NB4 (cell line): ENCODE data around the gene EGLN2.

Experiments
- TF ChIP-seq, protein P1 (sequence below): IDR thresholded peaks from one replicate; pipeline ENCODE4 v1.5.1; 2012; ENCODE audit warnings: low read depth, low read length
- TF ChIP-seq, protein P2 (sequence below): IDR thresholded peaks from 2 replicates; pipeline ENCODE4 v1.6.1; 2011; ENCODE audit warnings: low read depth, low read length

- TF ChIP-seq, protein P1, sequence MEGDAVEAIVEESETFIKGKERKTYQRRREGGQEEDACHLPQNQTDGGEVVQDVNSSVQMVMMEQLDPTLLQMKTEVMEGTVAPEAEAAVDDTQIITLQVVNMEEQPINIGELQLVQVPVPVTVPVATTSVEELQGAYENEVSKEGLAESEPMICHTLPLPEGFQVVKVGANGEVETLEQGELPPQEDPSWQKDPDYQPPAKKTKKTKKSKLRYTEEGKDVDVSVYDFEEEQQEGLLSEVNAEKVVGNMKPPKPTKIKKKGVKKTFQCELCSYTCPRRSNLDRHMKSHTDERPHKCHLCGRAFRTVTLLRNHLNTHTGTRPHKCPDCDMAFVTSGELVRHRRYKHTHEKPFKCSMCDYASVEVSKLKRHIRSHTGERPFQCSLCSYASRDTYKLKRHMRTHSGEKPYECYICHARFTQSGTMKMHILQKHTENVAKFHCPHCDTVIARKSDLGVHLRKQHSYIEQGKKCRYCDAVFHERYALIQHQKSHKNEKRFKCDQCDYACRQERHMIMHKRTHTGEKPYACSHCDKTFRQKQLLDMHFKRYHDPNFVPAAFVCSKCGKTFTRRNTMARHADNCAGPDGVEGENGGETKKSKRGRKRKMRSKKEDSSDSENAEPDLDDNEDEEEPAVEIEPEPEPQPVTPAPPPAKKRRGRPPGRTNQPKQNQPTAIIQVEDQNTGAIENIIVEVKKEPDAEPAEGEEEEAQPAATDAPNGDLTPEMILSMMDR: no peak
- TF ChIP-seq, protein P2, sequence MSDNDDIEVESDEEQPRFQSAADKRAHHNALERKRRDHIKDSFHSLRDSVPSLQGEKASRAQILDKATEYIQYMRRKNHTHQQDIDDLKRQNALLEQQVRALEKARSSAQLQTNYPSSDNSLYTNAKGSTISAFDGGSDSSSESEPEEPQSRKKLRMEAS: no peak
Observed at GRCh38 chr19:40776932-40777644, 21.9 kb upstream of the EGLN2 start.
